B cell (primary cell): ENCODE results near the gene IL17RA. TPM values are rescaled to one million over a fixed set of nuclear protein-coding genes. Genes with fewer than 3 reads are reported as not detected.

Experiments used
- ATAC-seq: fragments of 200-7000 bp; cut with Tn5 transposase; one replicate; pipeline ENCODE4 v1.10.0; 2021; ENCODE audit warnings: low read depth, mild to moderate bottlenecking, moderate number of reproducible peaks, moderate library complexity
- CTCF ChIA-PET: fragments of 350-600 bp; sonication (Branson Sonifier 250); formaldehyde crosslinking; loops from one replicate; lab custom pipeline; 2021; ENCODE audit warnings: antibody characterized with exemption, inconsistent platforms; lab: Charles Lee
- POLR2A ChIA-PET: fragments of 350-600 bp; sonication (Branson Sonifier 250); formaldehyde crosslinking; loops from one replicate; lab custom pipeline; 2021; ENCODE audit warnings: antibody characterized with exemption; lab: Charles Lee
- DNase-seq: peaks from one replicate; pipeline ENCODE4 v3.0.0; 2013
- H2AFZ ChIP-seq: 2 replicates; pipeline ENCODE4 v1.6.1; 2012; ENCODE audit warnings: mild to moderate bottlenecking, low read depth, low read length; ENCODE audit not compliant: insufficient read depth, poor library complexity, severe bottlenecking
- H3K27ac ChIP-seq, 2 donors: 1 replicate in 1 of 2; 2 replicates in 1 of 2; pipeline ENCODE4 v1.5.1; 2012 to 2013; ENCODE audit warnings: low read length in 2 of 2, mild to moderate bottlenecking in 2 of 2, moderate library complexity in 1 of 2
- H3K27me3 ChIP-seq, 4 experiments: fragments of 200-600 bp in 1 of 4; sonication (generic) in 1 of 4; replicated peaks in 1 of 4; 1 replicate in 2 of 4; 2 replicates in 2 of 4; pipeline versions ENCODE4 v1.6.1 to v1.7.0; 2013 to 2016; ENCODE audit warnings: low read length in 3 of 4, mild to moderate bottlenecking in 2 of 4, mixed read lengths in 1 of 4, moderate library complexity in 1 of 4; ENCODE audit not compliant: insufficient read depth in 4 of 4, control insufficient read depth in 3 of 4; ENCODE audit errors: control extremely low read depth in 1 of 4
- H3K36me3 ChIP-seq, 2 experiments: replicated peaks in 1 of 2; 1 replicate in 1 of 2; 2 replicates in 1 of 2; pipeline versions ENCODE4 v1.6.1 to v1.7.1; 2013; ENCODE audit warnings: low read length in 1 of 2; ENCODE audit not compliant: insufficient read depth in 2 of 2, control insufficient read depth in 1 of 2; ENCODE audit errors: control extremely low read depth in 1 of 2, extremely low read depth in 1 of 2
- H3K4me1 ChIP-seq, 2 donors: fragments of 200-600 bp in 1 of 2; sonication (generic) in 1 of 2; 1 replicate in 1 of 2; 2 replicates in 1 of 2; pipeline versions ENCODE4 v1.5.1 to v1.6.1; 2013 to 2017; ENCODE audit warnings: low read length in 2 of 2; ENCODE audit not compliant: control insufficient read depth in 2 of 2, insufficient read depth in 2 of 2
- H3K4me2 ChIP-seq: replicated peaks from 2 replicates; pipeline ENCODE3; 2012; ENCODE audit warnings: mild to moderate bottlenecking, low read depth, low read length; ENCODE audit not compliant: poor library complexity, severe bottlenecking
- H3K4me3 ChIP-seq, 5 experiments: fragments of 200-600 bp in 1 of 5; sonication (generic) in 1 of 5; 1 replicate in 3 of 5; 2 replicates in 2 of 5; pipeline versions ENCODE4 v1.5.1 to v1.7.0; 2011 to 2016; ENCODE audit warnings: low read length in 4 of 5, mild to moderate bottlenecking in 4 of 5, low read depth in 2 of 5, control low read depth in 1 of 5, moderate library complexity in 1 of 5; ENCODE audit not compliant: insufficient read depth in 1 of 5; ENCODE audit errors: control extremely low read depth in 1 of 5, extremely low read depth in 1 of 5
- H3K79me2 ChIP-seq: fragments of 200-600 bp; sonication (generic); one replicate; pipeline ENCODE4 v1.6.0; 2016; ENCODE audit warnings: low read length; ENCODE audit not compliant: control insufficient read depth, insufficient read depth
- H3K9ac ChIP-seq: fragments of 200-600 bp; sonication (generic); 2 replicates; pipeline ENCODE4 v1.6.1; 2017; ENCODE audit warnings: mild to moderate bottlenecking, low read length, moderate library complexity
- H3K9me3 ChIP-seq, 3 donors: one replicate each; pipeline versions ENCODE4 v1.6.1 to v1.7.1; 2013; ENCODE audit warnings: low read length in 2 of 3; ENCODE audit not compliant: control insufficient read depth in 2 of 3, insufficient read depth in 1 of 3; ENCODE audit errors: control extremely low read depth in 1 of 3
- H4K20me1 ChIP-seq: 2 replicates; pipeline ENCODE4 v1.6.0; 2012; ENCODE audit warnings: mild to moderate bottlenecking, low read length; ENCODE audit not compliant: insufficient read depth, control insufficient read depth, poor library complexity, severe bottlenecking
- H3K27ac Mint-ChIP-seq: one replicate; pipeline ENCODE4 v1.8.0; 2021; ENCODE audit warnings: mixed read lengths
- H3K27me3 Mint-ChIP-seq: one replicate; pipeline ENCODE4 v1.8.0; 2021; ENCODE audit warnings: mixed read lengths
- H3K4me1 Mint-ChIP-seq: one replicate; pipeline ENCODE4 v1.8.0; 2021; ENCODE audit warnings: mixed read lengths
- H3K4me3 Mint-ChIP-seq: one replicate; pipeline ENCODE4 v1.8.0; 2021; ENCODE audit warnings: mixed read lengths
- H3K9me3 Mint-ChIP-seq: one replicate; pipeline ENCODE4 v1.8.0; 2022; ENCODE audit warnings: mixed read lengths; ENCODE audit not compliant: insufficient read depth
- EZH2 ChIP-seq: IDR thresholded peaks from 2 replicates; pipeline ENCODE4 v1.6.1; 2012; ENCODE audit warnings: borderline replicate concordance, low read depth, mild to moderate bottlenecking, moderate library complexity, low read length; ENCODE audit not compliant: insufficient read depth, poor library complexity, severe bottlenecking
- WGBS: methylation state at CpG from one replicate; pipeline ENCODE4 v1.1.5; 2013; ENCODE audit warnings: missing lambda C conversion rate; ENCODE audit not compliant: insufficient coverage; 5-methylcytosine and 5-hydroxymethylcytosine counted together
- intact Hi-C: fragments of 100-400 bp; cut with micrococcal nuclease; formaldehyde crosslinking; loops from one replicate; pipeline ENCODE4 v1.10.0; 2022
- polyA plus RNA-seq: library from polyadenylated mRNA; depleted of rRNA; stranded (reverse); fragments of >200 nt; gene quantifications from 2 replicates; pipeline ENCODE4 v1.2.3, GENCODE V29; 2012
- total RNA-seq, 2 donors: library from RNA; stranded (reverse); fragments of 120-200 nt in 1 of 2; gene quantifications; 1 replicate in 1 of 2; 2 replicates in 1 of 2; pipeline versions ENCODE4 v1.2.3 to v1.2.4, GENCODE V29; 2013 to 2022
- TF ChIP-seq, protein P1 (sequence below): fragments of 200-600 bp; IDR thresholded peaks from one replicate; pipeline ENCODE4 v1.8.0; 2022; ENCODE audit warnings: antibody characterized with exemption, mild to moderate bottlenecking

The IL17RA gene
- total and polyA plus RNA-seq, 2 donors (not counting 1 experiment from before 2014, with no cell fraction given) = 8.1 to 24.6 TPM

GRCh38 chr22:17091851-17092250, 7.1 kb downstream of the IL17RA start:
- ATAC-seq (no peak), DNase-seq (no peak)
- H4K20me1 ChIP-seq = peaks cover 47% of the 10 kb centered on the region
- H3K9ac ChIP-seq = no peak overlapping the region
- TF ChIP-seq, protein P1, sequence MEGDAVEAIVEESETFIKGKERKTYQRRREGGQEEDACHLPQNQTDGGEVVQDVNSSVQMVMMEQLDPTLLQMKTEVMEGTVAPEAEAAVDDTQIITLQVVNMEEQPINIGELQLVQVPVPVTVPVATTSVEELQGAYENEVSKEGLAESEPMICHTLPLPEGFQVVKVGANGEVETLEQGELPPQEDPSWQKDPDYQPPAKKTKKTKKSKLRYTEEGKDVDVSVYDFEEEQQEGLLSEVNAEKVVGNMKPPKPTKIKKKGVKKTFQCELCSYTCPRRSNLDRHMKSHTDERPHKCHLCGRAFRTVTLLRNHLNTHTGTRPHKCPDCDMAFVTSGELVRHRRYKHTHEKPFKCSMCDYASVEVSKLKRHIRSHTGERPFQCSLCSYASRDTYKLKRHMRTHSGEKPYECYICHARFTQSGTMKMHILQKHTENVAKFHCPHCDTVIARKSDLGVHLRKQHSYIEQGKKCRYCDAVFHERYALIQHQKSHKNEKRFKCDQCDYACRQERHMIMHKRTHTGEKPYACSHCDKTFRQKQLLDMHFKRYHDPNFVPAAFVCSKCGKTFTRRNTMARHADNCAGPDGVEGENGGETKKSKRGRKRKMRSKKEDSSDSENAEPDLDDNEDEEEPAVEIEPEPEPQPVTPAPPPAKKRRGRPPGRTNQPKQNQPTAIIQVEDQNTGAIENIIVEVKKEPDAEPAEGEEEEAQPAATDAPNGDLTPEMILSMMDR = no peak
- TF ChIP-seq EZH2 = no peak
- H3K4me3 Mint-ChIP-seq = no peak overlapping the region
- no peaks in the 10 kb centered on the region for H3K36me3 ChIP-seq
- no peaks in the 10 kb centered on the region for H3K9me3 ChIP-seq
- peaks cover 13 to 17% of the 10 kb centered on the region in 2 donors for H3K4me1 ChIP-seq
- no peak overlapping the region for H3K27ac ChIP-seq
- no CpG with 5 or more reads among the region's 4 CpGs for WGBS
- peaks cover 88% of the 10 kb centered on the region for H3K79me2 ChIP-seq
- no peaks in the 10 kb centered on the region for H3K27me3 Mint-ChIP-seq
- H2AFZ ChIP-seq = no peak overlapping the region
- H3K27me3 ChIP-seq = no peaks in the 10 kb centered on the region
- H3K9me3 Mint-ChIP-seq = no peaks in the 10 kb centered on the region
- no peak overlapping the region for H3K4me2 ChIP-seq
- ChIA-PET CTCF (no interaction called here), POLR2A (no interaction called here)
- no peak overlapping the region for H3K4me3 ChIP-seq
- H3K27ac Mint-ChIP-seq = no peak overlapping the region
- peaks cover 24% of the 10 kb centered on the region for H3K4me1 Mint-ChIP-seq
- intact Hi-C loops = no loop called here

GRCh38 chr22:17093081-17093480, 8.3 kb downstream of the IL17RA start:
- Histone ChIP-seq H3K27ac (no peak overlapping the region), H2AFZ (no peak overlapping the region), H3K9me3 (no peaks in the 10 kb centered on the region), H4K20me1 (peaks cover 45% of the 10 kb centered on the region), H3K4me2 (no peak overlapping the region), H3K36me3 (no peaks in the 10 kb centered on the region), H3K4me3 (no peak overlapping the region), H3K79me2 (peaks cover 78% of the 10 kb centered on the region), H3K9ac (no peak overlapping the region), H3K4me1 (peaks cover 13 to 17% of the 10 kb centered on the region in 2 donors), H3K27me3 (no peaks in the 10 kb centered on the region)
- 95% methylated on average over 2 of the region's 3 CpGs for WGBS
- ChIA-PET CTCF (interaction anchor here (0.8 to 1.3 kb wide), 3 partner anchors 35 to 409 kb away, joined by 3 to 4 read pairs (median 3); no protein-coding TSS in a partner anchor), POLR2A (no interaction called here)
- ATAC-seq (no peak), DNase-seq (no peak)
- peaks cover 24% of the 10 kb centered on the region for H3K4me1 Mint-ChIP-seq
- TF ChIP-seq EZH2 = no peak
- TF ChIP-seq, protein P1 = no peak
- H3K27ac Mint-ChIP-seq = no peak overlapping the region
- H3K27me3 Mint-ChIP-seq = no peaks in the 10 kb centered on the region
- no peaks in the 10 kb centered on the region for H3K9me3 Mint-ChIP-seq
- intact Hi-C loops = no loop called here
- H3K4me3 Mint-ChIP-seq = no peak overlapping the region
